Hepatocyte (in vitro differentiated cells): ENCODE measurements around the gene PTPRQ. TPM values are rescaled to one million over a fixed set of nuclear protein-coding genes. Genes with fewer than 3 reads are reported as not detected.

Experiments used
- DNase-seq: peaks from one replicate; pipeline ENCODE4 v3.0.0-alpha.2; 2016; ENCODE audit warnings: low spot score
- H2AFZ ChIP-seq: fragments of 200-600 bp; sonication (generic); 2 replicates; pipeline ENCODE4 v1.6.0; 2016; ENCODE audit warnings: antibody characterized with exemption, mild to moderate bottlenecking
- H3K27ac ChIP-seq: fragments of 200-600 bp; sonication (generic); 2 replicates; pipeline ENCODE4 v1.5.1; 2016; ENCODE audit warnings: mild to moderate bottlenecking
- H3K27me3 ChIP-seq: fragments of 200-600 bp; sonication (generic); 2 replicates; pipeline ENCODE4 v1.6.1; 2016
- H3K36me3 ChIP-seq: fragments of 200-600 bp; sonication (generic); replicated peaks from 2 replicates; pipeline ENCODE4 v1.5.1; 2016; ENCODE audit warnings: low read depth; ENCODE audit not compliant: insufficient read depth
- H3K4me1 ChIP-seq: fragments of 200-600 bp; sonication (generic); 2 replicates; pipeline ENCODE4 v1.5.1; 2016; ENCODE audit warnings: mild to moderate bottlenecking, moderate library complexity; ENCODE audit not compliant: insufficient read depth
- H3K4me2 ChIP-seq: fragments of 200-600 bp; sonication (generic); 2 replicates; pipeline ENCODE4 v1.6.0; 2016
- H3K4me3 ChIP-seq: fragments of 200-600 bp; sonication (generic); 2 replicates; pipeline ENCODE4 v1.5.1; 2016; ENCODE audit warnings: mild to moderate bottlenecking
- H3K79me2 ChIP-seq: fragments of 200-600 bp; sonication (generic); 2 replicates; pipeline ENCODE4 v1.6.0; 2017; ENCODE audit warnings: mild to moderate bottlenecking
- H3K9me2 ChIP-seq: fragments of 200-600 bp; sonication (generic); replicated peaks from 2 replicates; pipeline ENCODE4 v1.6.0; 2017; ENCODE audit warnings: mild to moderate bottlenecking; ENCODE audit not compliant: insufficient read depth
- H3K9me3 ChIP-seq: fragments of 200-600 bp; sonication (generic); 2 replicates; pipeline ENCODE4 v1.5.1; 2016; ENCODE audit warnings: low read depth, mild to moderate bottlenecking
- H4K20me1 ChIP-seq: fragments of 200-600 bp; sonication (generic); 2 replicates; pipeline ENCODE4 v1.6.0; 2016; ENCODE audit warnings: mild to moderate bottlenecking; ENCODE audit not compliant: insufficient read depth, poor library complexity, severe bottlenecking
- EZH2 ChIP-seq: fragments of 200-600 bp; sonication (generic); IDR thresholded peaks from 2 replicates; pipeline ENCODE4 v1.6.1; 2016; ENCODE audit warnings: antibody characterized with exemption, mild to moderate bottlenecking, borderline replicate concordance
- EZH2phosphoT487 ChIP-seq: fragments of 200-600 bp; sonication (generic); IDR thresholded peaks from one replicate; pipeline ENCODE4 v1.6.1; 2018; ENCODE audit warnings: antibody characterized with exemption, mild to moderate bottlenecking, low read depth, moderate library complexity; ENCODE audit not compliant: unreplicated experiment, severe bottlenecking
- WGBS: methylation state at CpG from one replicate; pipeline ENCODE4 v1.1.6; 2016; ENCODE audit warnings: low lambda C conversion rate; ENCODE audit errors: missing lambda C conversion rate; 5-methylcytosine and 5-hydroxymethylcytosine counted together
- polyA plus RNA-seq: library from polyadenylated mRNA; unstranded; fragments of >200 nt; fragmentation: Nextera tagmentation; extraction: Ambion mirVana; gene quantifications from 2 replicates; pipeline ENCODE4 v1.2.1, GENCODE V29; 2016
- total RNA-seq: library from RNA; depleted of rRNA; stranded (reverse); fragments of >200 nt; gene quantifications from 2 replicates; pipeline ENCODE4 v1.2.3, GENCODE V29; 2014
- TF ChIP-seq, protein P1 (sequence below): fragments of 200-600 bp; sonication (generic); IDR thresholded peaks from 2 replicates; pipeline ENCODE4 v1.5.1; 2016; ENCODE audit warnings: antibody characterized with exemption, mild to moderate bottlenecking; ENCODE audit not compliant: poor library complexity

Gene PTPRQ
- total and polyA plus RNA-seq, 2 experiments from 2014 or later: 0.03 TPM; not detected in 1

DNA sequence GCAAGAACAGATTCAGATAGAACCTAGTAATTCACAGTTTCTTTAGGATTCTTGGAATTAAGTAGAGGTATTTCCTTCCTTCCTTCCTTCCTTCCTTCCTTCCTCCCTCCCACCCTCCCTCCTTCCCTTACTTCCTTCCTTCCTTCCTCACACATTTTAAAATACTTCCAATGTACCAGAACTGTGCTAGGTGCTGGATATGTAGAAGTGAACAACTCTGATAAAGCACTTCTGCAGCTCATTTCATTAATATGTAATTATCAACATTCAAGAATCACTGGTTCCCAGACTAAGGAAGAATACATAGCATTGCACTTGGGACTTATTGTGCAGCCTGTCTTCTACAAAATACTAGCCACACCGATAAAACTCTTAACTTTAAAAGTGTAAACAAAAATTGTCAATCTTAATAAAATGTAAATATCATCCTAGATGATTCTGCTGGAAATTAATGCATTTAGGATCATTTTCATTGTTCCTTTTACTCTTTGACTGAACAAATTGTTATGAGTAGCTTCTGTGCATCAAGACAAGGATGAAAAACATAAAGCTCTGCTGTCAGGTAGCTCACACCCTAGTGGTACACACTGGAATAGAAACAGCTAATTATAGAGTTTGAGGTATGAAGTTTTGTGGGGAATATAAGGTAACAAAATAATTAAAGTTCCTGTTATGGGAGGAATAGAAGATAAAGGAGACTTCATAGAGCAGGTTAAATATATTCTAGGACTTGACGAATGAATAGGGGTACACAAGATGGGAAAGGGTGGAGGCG lies 163.5 kb downstream of the PTPRQ start:
- Histone ChIP-seq H3K9me3 (no peaks in the 10 kb centered on the region), H2AFZ (no peak overlapping the region), H3K9me2 (no peaks in the 10 kb centered on the region), H4K20me1 (no peaks in the 10 kb centered on the region), H3K4me3 (no peak overlapping the region), H3K4me2 (no peak overlapping the region), H3K36me3 (no peaks in the 10 kb centered on the region), H3K4me1 (no peaks in the 10 kb centered on the region), H3K79me2 (no peaks in the 10 kb centered on the region), H3K27ac (no peak overlapping the region), H3K27me3 (no peaks in the 10 kb centered on the region)
- no peak for TF ChIP-seq EZH2
- no peak for TF ChIP-seq EZH2phosphoT487
- TF ChIP-seq, protein P1, sequence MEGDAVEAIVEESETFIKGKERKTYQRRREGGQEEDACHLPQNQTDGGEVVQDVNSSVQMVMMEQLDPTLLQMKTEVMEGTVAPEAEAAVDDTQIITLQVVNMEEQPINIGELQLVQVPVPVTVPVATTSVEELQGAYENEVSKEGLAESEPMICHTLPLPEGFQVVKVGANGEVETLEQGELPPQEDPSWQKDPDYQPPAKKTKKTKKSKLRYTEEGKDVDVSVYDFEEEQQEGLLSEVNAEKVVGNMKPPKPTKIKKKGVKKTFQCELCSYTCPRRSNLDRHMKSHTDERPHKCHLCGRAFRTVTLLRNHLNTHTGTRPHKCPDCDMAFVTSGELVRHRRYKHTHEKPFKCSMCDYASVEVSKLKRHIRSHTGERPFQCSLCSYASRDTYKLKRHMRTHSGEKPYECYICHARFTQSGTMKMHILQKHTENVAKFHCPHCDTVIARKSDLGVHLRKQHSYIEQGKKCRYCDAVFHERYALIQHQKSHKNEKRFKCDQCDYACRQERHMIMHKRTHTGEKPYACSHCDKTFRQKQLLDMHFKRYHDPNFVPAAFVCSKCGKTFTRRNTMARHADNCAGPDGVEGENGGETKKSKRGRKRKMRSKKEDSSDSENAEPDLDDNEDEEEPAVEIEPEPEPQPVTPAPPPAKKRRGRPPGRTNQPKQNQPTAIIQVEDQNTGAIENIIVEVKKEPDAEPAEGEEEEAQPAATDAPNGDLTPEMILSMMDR: no peak
- 91% methylated on average over 3 of the region's 3 CpGs for WGBS
- no peak for DNase-seq

DNA sequence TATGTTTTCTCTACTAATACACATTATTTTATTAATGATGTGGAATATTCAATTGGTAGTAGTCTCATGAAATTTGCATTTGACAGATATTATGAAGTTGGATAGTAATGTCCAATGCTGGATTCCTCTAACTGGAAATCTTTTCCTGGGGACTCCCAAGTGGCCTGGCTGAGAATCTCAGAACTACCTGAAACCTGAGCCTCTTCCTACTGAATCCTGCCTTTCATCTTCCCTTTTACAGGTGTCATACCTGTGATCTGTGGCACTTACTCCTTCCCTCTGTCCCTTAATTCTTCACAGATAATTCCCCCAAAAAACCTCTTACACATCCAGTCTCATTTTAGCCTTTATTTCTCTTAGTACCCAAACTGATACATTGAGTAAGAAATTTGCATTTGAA lies 173.7 kb downstream of the PTPRQ start:
- no peak for TF ChIP-seq EZH2
- TF ChIP-seq, protein P1: no peak
- TF ChIP-seq EZH2phosphoT487: no peak
- Histone ChIP-seq H3K4me1 (no peaks in the 10 kb centered on the region), H4K20me1 (no peaks in the 10 kb centered on the region), H3K9me3 (no peaks in the 10 kb centered on the region), H3K27me3 (no peaks in the 10 kb centered on the region), H3K4me2 (no peak overlapping the region), H3K9me2 (no peaks in the 10 kb centered on the region), H3K4me3 (no peak overlapping the region), H3K27ac (no peak overlapping the region), H3K36me3 (no peaks in the 10 kb centered on the region), H3K79me2 (no peaks in the 10 kb centered on the region), H2AFZ (no peak overlapping the region)
- DNase-seq: no peak

DNA sequence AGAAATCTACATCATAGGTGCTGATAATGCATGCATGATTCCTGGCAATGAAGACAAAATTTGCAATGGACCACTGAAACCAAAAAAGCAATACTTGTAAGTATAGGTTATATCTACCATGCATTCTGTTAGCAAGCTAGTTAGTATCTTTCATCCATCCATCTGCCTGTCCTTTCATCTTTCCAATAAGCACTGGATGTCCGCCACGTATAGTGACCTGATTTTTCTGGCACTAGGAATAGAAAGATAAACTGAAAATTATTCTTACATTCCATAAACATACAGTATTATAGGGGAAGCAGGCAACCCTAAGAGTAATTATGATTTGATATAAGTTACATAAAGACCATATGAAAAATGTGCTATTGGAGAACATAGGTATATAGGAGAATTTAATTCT lies 176.2 kb downstream of the PTPRQ start:
- 91% methylated on average over 2 of the region's 2 CpGs for WGBS
- no peak overlapping the region for H3K4me2 ChIP-seq
- no peak for DNase-seq
- H2AFZ ChIP-seq: no peak overlapping the region
- no peaks in the 10 kb centered on the region for H3K27me3 ChIP-seq
- H4K20me1 ChIP-seq: no peaks in the 10 kb centered on the region
- H3K79me2 ChIP-seq: no peaks in the 10 kb centered on the region
- no peak overlapping the region for H3K4me3 ChIP-seq
- H3K9me2 ChIP-seq: no peaks in the 10 kb centered on the region
- H3K36me3 ChIP-seq: no peaks in the 10 kb centered on the region
- no peak overlapping the region for H3K27ac ChIP-seq
- TF ChIP-seq, protein P1: no peak
- no peak for TF ChIP-seq EZH2
- no peak for TF ChIP-seq EZH2phosphoT487
- no peaks in the 10 kb centered on the region for H3K9me3 ChIP-seq
- H3K4me1 ChIP-seq: no peaks in the 10 kb centered on the region
